H1 (cell line): Measurements from ENCODE around the gene KCNH8. TPM values are rescaled to one million over a fixed set of nuclear protein-coding genes. Genes with fewer than 3 reads are reported as not detected.

ENCODE experiments used
- CTCF ChIA-PET: fragments of 300-600 bp; sonication (Branson Sonifier 250); formaldehyde crosslinking; loops from one replicate; lab custom pipeline; 2021; ENCODE audit not compliant: partially characterized antibody; lab: Charles Lee
- POLR2A ChIA-PET: fragments of 300-600 bp; sonication (Branson Sonifier 250); formaldehyde crosslinking; loops from one replicate; lab custom pipeline; 2021; ENCODE audit warnings: inconsistent platforms; ENCODE audit not compliant: partially characterized antibody; lab: Charles Lee
- DNase-seq, 2 experiments: peaks; one replicate each; pipeline versions ENCODE4 v3.0.0 to v3.0.0-alpha.2; 2010 to 2022; ENCODE audit warnings: low spot score in 2 of 2, low read depth in 1 of 2, mixed read lengths in 1 of 2
- FAIRE-seq: peaks from 2 replicates; lab custom pipeline; 2011; peaks lifted over from hg19 to GRCh38; lab: Jason Lieb, UNC
- H2AFZ ChIP-seq: 2 replicates; pipeline ENCODE4 v1.8.1; 2012; ENCODE audit warnings: low read length, inconsistent platforms
- H2AK5ac ChIP-seq: 2 replicates; pipeline ENCODE4 v1.6.1; 2013; ENCODE audit warnings: low read depth, low read length
- H2BK120ac ChIP-seq: replicated peaks from 2 replicates; pipeline ENCODE3; 2013; ENCODE audit warnings: low read depth, low read length, inconsistent platforms
- H2BK12ac ChIP-seq: 2 replicates; pipeline ENCODE4 v1.6.1; 2013; ENCODE audit warnings: low read depth, low read length
- H2BK15ac ChIP-seq: 2 replicates; pipeline ENCODE4 v1.6.1; 2013; ENCODE audit warnings: low read length
- H2BK20ac ChIP-seq: 2 replicates; pipeline ENCODE4 v1.6.1; 2013; ENCODE audit warnings: low read length
- H2BK5ac ChIP-seq: 2 replicates; pipeline ENCODE4 v1.6.1; 2013; ENCODE audit warnings: low read depth, low read length
- H3K14ac ChIP-seq: 2 replicates; pipeline ENCODE4 v1.6.1; 2013; ENCODE audit warnings: inconsistent platforms; ENCODE audit not compliant: insufficient read length
- H3K18ac ChIP-seq: 2 replicates; pipeline ENCODE4 v1.6.1; 2013; ENCODE audit warnings: low read length; ENCODE audit errors: extremely low read depth
- H3K23ac ChIP-seq: 2 replicates; pipeline ENCODE4 v1.6.1; 2013; ENCODE audit warnings: inconsistent platforms; ENCODE audit not compliant: insufficient read length
- H3K23me2 ChIP-seq: 2 replicates; pipeline ENCODE4 v1.6.1; 2013; ENCODE audit warnings: low read depth, low read length
- H3K27ac ChIP-seq: 2 replicates; pipeline ENCODE4 v1.6.1; 2011; ENCODE audit warnings: low read depth, low read length, inconsistent platforms
- H3K27me3 ChIP-seq, 4 experiments: replicated peaks in 1 of 4; 1 replicate in 1 of 4; 2 replicates in 3 of 4; pipeline versions ENCODE4 v1.6.1 to v1.8.1; 2011 to 2013; ENCODE audit warnings: low read length in 3 of 4, mild to moderate bottlenecking in 3 of 4, inconsistent platforms in 2 of 4, mixed read lengths in 2 of 4, moderate library complexity in 1 of 4; ENCODE audit not compliant: control insufficient read depth in 3 of 4, insufficient read depth in 3 of 4; ENCODE audit errors: extremely low read depth in 1 of 4
- H3K36me3 ChIP-seq, 4 experiments: 2 replicates each; pipeline versions ENCODE4 v1.6.1 to v1.8.1; 2011 to 2013; ENCODE audit warnings: mild to moderate bottlenecking in 4 of 4, low read length in 3 of 4, moderate library complexity in 2 of 4, control low read depth in 1 of 4, inconsistent platforms in 1 of 4; ENCODE audit not compliant: insufficient read depth in 4 of 4, control insufficient read depth in 2 of 4
- H3K4ac ChIP-seq: replicated peaks from 2 replicates; pipeline ENCODE3; 2013; ENCODE audit warnings: low read length, low read depth, mixed read lengths, inconsistent platforms; ENCODE audit not compliant: insufficient read length
- H3K4me1 ChIP-seq, 4 experiments: replicated peaks in 1 of 4; 1 replicate in 1 of 4; 2 replicates in 3 of 4; pipeline versions ENCODE4 v1.6.1 to v1.8.1; 2011 to 2013; ENCODE audit warnings: low read length in 3 of 4, inconsistent platforms in 2 of 4, mixed read lengths in 1 of 4; ENCODE audit not compliant: insufficient read depth in 4 of 4, control insufficient read depth in 3 of 4
- H3K4me2 ChIP-seq, 2 experiments: 2 replicates each; pipeline versions ENCODE4 v1.6.1 to v1.8.1; 2011 to 2013; ENCODE audit warnings: low read depth in 2 of 2, low read length in 2 of 2, control low read depth in 1 of 2, inconsistent platforms in 1 of 2, mild to moderate bottlenecking in 1 of 2; ENCODE audit not compliant: insufficient read depth in 1 of 2
- H3K4me3 ChIP-seq, 4 experiments: fragments of 200-600, 300-600 bp in 1 of 4; sonication (generic), shearing (Covaris generic), sonication (Bioruptor Twin) in 1 of 4; 2 replicates each; pipeline versions ENCODE4 v1.5.1 to v1.8.1; 2011 to 2016; ENCODE audit warnings: low read length in 4 of 4, low read depth in 3 of 4, control low read depth in 2 of 4, inconsistent platforms in 2 of 4, mild to moderate bottlenecking in 2 of 4, mixed read lengths in 1 of 4, moderate library complexity in 1 of 4; ENCODE audit not compliant: insufficient read depth in 2 of 4; ENCODE audit errors: extremely low read depth in 1 of 4
- H3K56ac ChIP-seq: replicated peaks from 2 replicates; pipeline ENCODE3; 2013; ENCODE audit warnings: low read depth, mild to moderate bottlenecking, mixed read lengths, low read length, inconsistent platforms; ENCODE audit not compliant: insufficient read length
- H3K79me1 ChIP-seq: 2 replicates; pipeline ENCODE4 v1.6.1; 2013; ENCODE audit warnings: low read depth, low read length, control low read depth
- H3K79me2 ChIP-seq, 2 experiments: 2 replicates each; pipeline versions ENCODE4 v1.6.1 to v1.8.1; 2012 to 2013; ENCODE audit warnings: low read length in 2 of 2, mild to moderate bottlenecking in 2 of 2, inconsistent platforms in 1 of 2; ENCODE audit not compliant: insufficient read depth in 2 of 2, control insufficient read depth in 1 of 2
- H3K9ac ChIP-seq, 4 experiments: replicated peaks in 1 of 4; 1 replicate in 1 of 4; 2 replicates in 3 of 4; pipeline versions ENCODE4 v1.6.1 to v1.8.1; 2011 to 2013; ENCODE audit warnings: low read depth in 3 of 4, low read length in 3 of 4, control low read depth in 2 of 4, mild to moderate bottlenecking in 2 of 4, moderate library complexity in 2 of 4, inconsistent platforms in 1 of 4; ENCODE audit errors: extremely low read depth in 1 of 4
- H3K9me3 ChIP-seq, 2 experiments: 2 replicates each; pipeline versions ENCODE4 v1.6.1 to v1.8.1; 2012 to 2013; ENCODE audit warnings: mild to moderate bottlenecking in 2 of 2, moderate library complexity in 2 of 2, control low read depth in 1 of 2, inconsistent platforms in 1 of 2, low read depth in 1 of 2, low read length in 1 of 2, mixed read lengths in 1 of 2; ENCODE audit not compliant: insufficient read depth in 2 of 2
- H4K20me1 ChIP-seq, 2 experiments: replicated peaks in 1 of 2; 2 replicates each; pipeline versions ENCODE3 to v1.8.1; 2011 to 2013; ENCODE audit warnings: inconsistent platforms in 2 of 2, low read length in 2 of 2, mild to moderate bottlenecking in 1 of 2; ENCODE audit not compliant: insufficient read depth in 2 of 2, control insufficient read depth in 1 of 2
- H4K5ac ChIP-seq: 2 replicates; pipeline ENCODE4 v1.6.1; 2013; ENCODE audit warnings: low read length, low read depth, mixed read lengths, inconsistent platforms; ENCODE audit not compliant: insufficient read length
- H4K8ac ChIP-seq: 2 replicates; pipeline ENCODE4 v1.8.0; 2013; ENCODE audit warnings: mild to moderate bottlenecking, moderate library complexity, low read length, inconsistent platforms; ENCODE audit not compliant: insufficient read depth; ENCODE audit errors: extremely low read depth
- H4K91ac ChIP-seq: replicated peaks from 2 replicates; pipeline ENCODE3; 2013; ENCODE audit warnings: low read length, mixed read lengths, inconsistent platforms; ENCODE audit not compliant: insufficient read length
- ASH2L ChIP-seq: fragments of 200-600, 300-600 bp; sonication (generic); IDR thresholded peaks from one replicate; pipeline ENCODE4 v1.7.1; 2017; ENCODE audit warnings: low read length
- BACH1 ChIP-seq: IDR thresholded peaks from 2 replicates; pipeline ENCODE4 v1.6.1; 2012; ENCODE audit warnings: low read length, improper control_type of control experiment
- FOSL1 ChIP-seq: IDR thresholded peaks from 2 replicates; pipeline ENCODE4 v1.6.1; 2011; ENCODE audit warnings: mild to moderate bottlenecking, low read depth, low read length, moderate library complexity; ENCODE audit not compliant: insufficient read depth
- PHF8 ChIP-seq: fragments of 200-600 bp; sonication (generic); conservative IDR thresholded peaks from 2 replicates; pipeline ENCODE4 v1.7.1; 2012; ENCODE audit warnings: low read depth, mild to moderate bottlenecking, inconsistent platforms, low read length, moderate library complexity
- POU5F1 ChIP-seq: IDR thresholded peaks from 2 replicates; pipeline ENCODE4 v1.6.1; 2011; ENCODE audit warnings: low read depth, mild to moderate bottlenecking, low read length, moderate library complexity
- RAD21 ChIP-seq, 2 experiments: IDR thresholded peaks in 1 of 2; conservative IDR thresholded peaks in 1 of 2; 2 replicates each; pipeline ENCODE4 v1.6.1; 2011; ENCODE audit warnings: low read depth in 2 of 2, low read length in 2 of 2, improper control_type of control experiment in 1 of 2, inconsistent platforms in 1 of 2, mild to moderate bottlenecking in 1 of 2, moderate library complexity in 1 of 2
- RNF2 ChIP-seq: fragments of 200-900, 300-1000 bp; sonication (generic); IDR thresholded peaks from 2 replicates; pipeline ENCODE4 v1.7.1; 2016; ENCODE audit warnings: borderline replicate concordance, low read depth, mild to moderate bottlenecking, antibody characterized with exemption, low read length; ENCODE audit not compliant: poor library complexity, severe bottlenecking; ENCODE audit errors: missing control alignments
- SIRT6 ChIP-seq: IDR thresholded peaks from one replicate; pipeline ENCODE4 v1.7.1; 2012; ENCODE audit warnings: low read length, inconsistent platforms
- SIX5 ChIP-seq: IDR thresholded peaks from 2 replicates; pipeline ENCODE4 v1.6.1; 2011; ENCODE audit warnings: mild to moderate bottlenecking, low read depth, low read length
- TAF7 ChIP-seq: optimal IDR thresholded peaks from 2 replicates; pipeline ENCODE3; 2011; ENCODE audit warnings: low read depth, mild to moderate bottlenecking, inconsistent platforms, low read length, moderate library complexity, borderline replicate concordance
- TCF12 ChIP-seq: IDR thresholded peaks from 2 replicates; pipeline ENCODE4 v1.6.1; 2011; ENCODE audit warnings: low read depth, mild to moderate bottlenecking, low read length
- USF2 ChIP-seq: IDR thresholded peaks from 2 replicates; pipeline ENCODE4 v1.6.1; 2011; ENCODE audit warnings: low read length, improper control_type of control experiment
- ZNF274 ChIP-seq: IDR thresholded peaks from 2 replicates; pipeline ENCODE4 v1.7.0; 2012; ENCODE audit warnings: low read length, borderline replicate concordance; ENCODE audit errors: extremely low read depth
- WGBS, 2 experiments: shearing (Covaris generic) in 1 of 2; methylation state at CpG; one replicate each; pipeline versions ENCODE4 v1.1.6 to v1.1.7; 2013 to 2015; ENCODE audit warnings: low lambda C conversion rate in 2 of 2, mixed read lengths in 2 of 2, inconsistent platforms in 1 of 2, low coverage in 1 of 2, missing lambda C conversion rate in 1 of 2; ENCODE audit not compliant: insufficient replicate concordance in 2 of 2, insufficient coverage in 1 of 2, insufficient read length in 1 of 2; ENCODE audit errors: extremely low coverage in 1 of 2, missing lambda C conversion rate in 1 of 2; 5-methylcytosine and 5-hydroxymethylcytosine counted together
- polyA plus RNA-seq, 7 experiments: library from polyadenylated mRNA; depleted of rRNA in 3 of 7; stranded (reverse) in 5 of 7; unstranded in 2 of 7; fragments of >200 nt in 5 of 7; fragments of 200-250 nt in 2 of 7; gene quantifications; 1 replicate in 5 of 7; 2 replicates in 1 of 7; 4 replicates in 1 of 7; pipeline versions ENCODE4 v1.2.1 to v1.2.3, GENCODE V29; 2011 to 2013; ENCODE audit warnings: missing spikeins in 2 of 7, mixed read lengths in 2 of 7
- total RNA-seq: library from RNA; stranded (reverse); fragmentation: NEBNext Ultra II Directional; extraction: Animal tissue kit (Norgen Biotek cat#: 25700); gene quantifications from 2 replicates; pipeline ENCODE4 v1.2.1, GENCODE V29; 2021

The KCNH8 gene
- total and polyA plus RNA-seq, 2 of the 8 experiments (the other 6 are each of a cell fraction or from before 2014, with no cell fraction given): 2.2 to 2.4 TPM

- Histone ChIP-seq H3K4ac (no peak overlapping the region), H2BK120ac (no peak overlapping the region), H2BK20ac (no peak overlapping the region), H2BK5ac (no peak overlapping the region), H3K36me3 (no peaks in the 10 kb centered on the region; a peak in 1 of 8 replicates), H3K4me3 (no peak overlapping the region), H3K79me1 (no peaks in the 10 kb centered on the region), H2BK15ac (no peak overlapping the region), H4K91ac (no peak overlapping the region), H3K56ac (no peak overlapping the region), H3K23ac (no peak overlapping the region), H3K4me1 (no peaks in the 10 kb centered on the region; a peak in 1 of 7 replicates), H2AFZ (no peak overlapping the region), H2BK12ac (no peak overlapping the region), H3K27me3 (no peaks in the 10 kb centered on the region), H3K27ac (no peak overlapping the region), H3K14ac (no peak overlapping the region), H4K20me1 (no peaks in the 10 kb centered on the region), H3K23me2 (no peaks in the 10 kb centered on the region), H4K8ac (no peak overlapping the region), H3K9ac (no peak overlapping the region), H2AK5ac (no peak overlapping the region), H3K4me2 (no peak overlapping the region), H3K18ac (no peak overlapping the region), H3K9me3 (no peaks in the 10 kb centered on the region), H4K5ac (no peak overlapping the region), H3K79me2 (no peaks in the 10 kb centered on the region)
- ChIA-PET CTCF (interaction anchor here (0.6 kb wide), 1 partner anchor 1045 kb away, joined by 5 read pairs; no protein-coding TSS in a partner anchor), POLR2A (no interaction called here)
- FAIRE-seq: no peak
- DNase-seq: no peak
- 78% methylated on average over 3 of the region's 3 CpGs; no CpG with 5 or more reads in 1 of the 2 experiments for WGBS, 2 experiments
- TF ChIP-seq ZNF274 (no peak), POU5F1 (no peak), SIX5 (no peak), TAF7 (no peak), RAD21 (IDR thresholded peaks at IDR 0.05 in 1 of 2, conservative IDR thresholded peaks at IDR 0.05 in 1 of 2; ENCODE audit: low read depth in 2 of 2, low read length in 2 of 2) (no peak), PHF8 (no peak), FOSL1 (no peak), RNF2 (no peak), USF2 (no peak), BACH1 (no peak), ASH2L (no peak), TCF12 (no peak), SIRT6 (no peak)
Measured at GRCh38 chr3:19456738-19457137, 308.4 kb downstream of the KCNH8 start.
